Smooth muscle cell (in vitro differentiated cells): ENCODE measurements around the gene MBTPS1. TPM values are rescaled to one million over a fixed set of nuclear protein-coding genes. Genes with fewer than 3 reads are reported as not detected.

ENCODE experiments used
- DNase-seq: peaks from one replicate; lab custom pipeline; 2025; ENCODE audit not compliant: unreplicated experiment; lab: John Stamatoyannopoulos, UW
- H2AFZ ChIP-seq: fragments of 200-600 bp; sonication (generic); 2 replicates; pipeline ENCODE4 v1.6.0; 2016; ENCODE audit warnings: antibody characterized with exemption, low read depth, mild to moderate bottlenecking
- H3F3A ChIP-seq: fragments of 200-600 bp; sonication (generic); 2 replicates; pipeline ENCODE4 v1.6.0; 2017; ENCODE audit warnings: antibody characterized with exemption, low read depth
- H3K27ac ChIP-seq: fragments of 200-600 bp; sonication (generic); 2 replicates; pipeline ENCODE4 v1.5.1; 2016; ENCODE audit warnings: low read depth, mild to moderate bottlenecking
- H3K27me3 ChIP-seq: fragments of 200-600 bp; sonication (generic); 2 replicates; pipeline ENCODE4 v1.6.1; 2016; ENCODE audit warnings: low read depth, mild to moderate bottlenecking
- H3K36me3 ChIP-seq: fragments of 200-600 bp; sonication (generic); 2 replicates; pipeline ENCODE4 v1.5.1; 2016; ENCODE audit warnings: low read depth
- H3K4me1 ChIP-seq: fragments of 200-600 bp; sonication (generic); 2 replicates; pipeline ENCODE4 v1.5.1; 2016; ENCODE audit warnings: low read depth
- H3K4me2 ChIP-seq: fragments of 200-600 bp; sonication (generic); 2 replicates; pipeline ENCODE4 v1.6.0; 2016; ENCODE audit warnings: mild to moderate bottlenecking
- H3K4me3 ChIP-seq: fragments of 200-600 bp; sonication (generic); 2 replicates; pipeline ENCODE4 v1.5.1; 2016; ENCODE audit warnings: mild to moderate bottlenecking
- H3K79me2 ChIP-seq: fragments of 200-600 bp; sonication (generic); 2 replicates; pipeline ENCODE4 v1.6.0; 2016; ENCODE audit warnings: low read depth, mild to moderate bottlenecking
- H3K9ac ChIP-seq: fragments of 200-600 bp; sonication (generic); 2 replicates; pipeline ENCODE4 v1.6.0; 2016; ENCODE audit warnings: low read depth
- H3K9me3 ChIP-seq: fragments of 200-600 bp; sonication (generic); replicated peaks from 2 replicates; pipeline ENCODE4 v1.5.1; 2016; ENCODE audit warnings: low read depth
- H4K20me1 ChIP-seq: fragments of 200-600 bp; sonication (generic); 2 replicates; pipeline ENCODE4 v1.6.0; 2016; ENCODE audit warnings: low read depth
- WGBS: methylation state at CpG from one replicate; pipeline ENCODE4 v1.1.7; 2016; ENCODE audit warnings: low lambda C conversion rate; 5-methylcytosine and 5-hydroxymethylcytosine counted together
- polyA plus RNA-seq: library from polyadenylated mRNA; unstranded; fragments of >200 nt; fragmentation: Nextera tagmentation; extraction: Ambion mirVana; gene quantifications from 2 replicates; pipeline ENCODE4 v1.2.1, GENCODE V29; 2016
- total RNA-seq: library from RNA; depleted of rRNA; stranded (reverse); fragments of >200 nt; gene quantifications from 2 replicates; pipeline ENCODE4 v1.2.3, GENCODE V29; 2014
- TF ChIP-seq, protein P1 (sequence below): fragments of 200-600 bp; sonication (generic); IDR thresholded peaks from 2 replicates; pipeline ENCODE4 v1.5.1; 2017; ENCODE audit warnings: borderline replicate concordance, mild to moderate bottlenecking, antibody characterized with exemption; ENCODE audit not compliant: insufficient read depth, poor library complexity, severe bottlenecking

The MBTPS1 gene
- total and polyA plus RNA-seq, 2 experiments from 2014 or later, result 51.9 to 68.9 TPM

DNA sequence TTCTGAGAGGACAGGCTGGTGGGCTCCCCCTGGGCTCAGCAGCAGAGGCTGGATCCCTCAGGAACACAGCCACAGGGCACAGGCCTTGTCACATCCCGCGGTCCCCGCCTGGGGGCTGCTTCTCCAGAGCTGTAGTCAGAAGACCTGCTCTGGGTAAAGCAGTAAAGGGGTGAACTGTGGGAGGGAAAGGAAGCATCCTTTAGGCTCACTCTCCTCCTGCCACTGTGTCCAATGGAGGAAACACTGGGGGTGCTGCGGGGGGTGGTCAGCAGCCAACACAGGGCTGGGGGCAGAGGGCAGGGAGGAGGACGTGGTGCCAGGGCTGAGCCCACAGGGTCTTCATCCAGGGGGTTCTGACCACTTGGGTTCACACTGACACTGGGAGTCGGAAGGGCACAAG lies 69.1 kb downstream of the MBTPS1 start:
- TF ChIP-seq, protein P1, sequence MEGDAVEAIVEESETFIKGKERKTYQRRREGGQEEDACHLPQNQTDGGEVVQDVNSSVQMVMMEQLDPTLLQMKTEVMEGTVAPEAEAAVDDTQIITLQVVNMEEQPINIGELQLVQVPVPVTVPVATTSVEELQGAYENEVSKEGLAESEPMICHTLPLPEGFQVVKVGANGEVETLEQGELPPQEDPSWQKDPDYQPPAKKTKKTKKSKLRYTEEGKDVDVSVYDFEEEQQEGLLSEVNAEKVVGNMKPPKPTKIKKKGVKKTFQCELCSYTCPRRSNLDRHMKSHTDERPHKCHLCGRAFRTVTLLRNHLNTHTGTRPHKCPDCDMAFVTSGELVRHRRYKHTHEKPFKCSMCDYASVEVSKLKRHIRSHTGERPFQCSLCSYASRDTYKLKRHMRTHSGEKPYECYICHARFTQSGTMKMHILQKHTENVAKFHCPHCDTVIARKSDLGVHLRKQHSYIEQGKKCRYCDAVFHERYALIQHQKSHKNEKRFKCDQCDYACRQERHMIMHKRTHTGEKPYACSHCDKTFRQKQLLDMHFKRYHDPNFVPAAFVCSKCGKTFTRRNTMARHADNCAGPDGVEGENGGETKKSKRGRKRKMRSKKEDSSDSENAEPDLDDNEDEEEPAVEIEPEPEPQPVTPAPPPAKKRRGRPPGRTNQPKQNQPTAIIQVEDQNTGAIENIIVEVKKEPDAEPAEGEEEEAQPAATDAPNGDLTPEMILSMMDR, result no peak
- no peaks in the 10 kb centered on the region for H3K79me2 ChIP-seq
- H3F3A ChIP-seq, result no peaks in the 10 kb centered on the region
- H2AFZ ChIP-seq, result no peak overlapping the region
- H3K27me3 ChIP-seq, result no peaks in the 10 kb centered on the region
- no peaks in the 10 kb centered on the region for H3K9me3 ChIP-seq
- H3K27ac ChIP-seq, result no peak overlapping the region
- no peak overlapping the region for H3K4me3 ChIP-seq
- H3K4me2 ChIP-seq, result no peak overlapping the region
- H3K4me1 ChIP-seq, result peaks cover 18% of the 10 kb centered on the region
- DNase-seq, result no peak
- 96% methylated on average over 6 of the region's 6 CpGs for WGBS
- no peaks in the 10 kb centered on the region for H4K20me1 ChIP-seq
- no peak overlapping the region for H3K9ac ChIP-seq
- H3K36me3 ChIP-seq, result no peaks in the 10 kb centered on the region

DNA sequence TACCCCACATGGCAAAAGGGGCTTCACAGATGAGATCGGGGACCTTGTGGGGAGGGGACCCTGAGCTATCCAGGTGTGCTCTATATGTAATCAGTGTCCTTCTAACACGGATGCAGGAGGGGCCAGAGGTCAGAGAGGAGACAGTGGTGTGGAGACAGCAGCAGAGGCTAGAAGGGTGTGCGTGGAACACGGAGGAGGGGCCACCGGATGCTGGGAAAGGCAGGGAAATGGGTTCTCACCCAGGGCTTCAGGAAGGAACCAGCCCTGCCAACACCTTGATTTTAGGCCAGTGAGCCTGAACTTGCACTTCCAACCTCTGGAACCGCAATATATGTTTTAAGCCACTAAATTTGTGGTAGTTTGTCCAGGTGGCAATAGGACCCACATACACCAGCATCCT lies 69.5 kb downstream of the MBTPS1 start:
- Histone ChIP-seq H3K4me3 (no peak overlapping the region), H3K79me2 (no peaks in the 10 kb centered on the region), H4K20me1 (no peaks in the 10 kb centered on the region), H3K4me2 (no peak overlapping the region), H3K9ac (no peak overlapping the region), H3K36me3 (no peaks in the 10 kb centered on the region), H3K27ac (no peak overlapping the region), H3F3A (no peaks in the 10 kb centered on the region), H3K9me3 (no peaks in the 10 kb centered on the region), H2AFZ (no peak overlapping the region), H3K27me3 (no peaks in the 10 kb centered on the region), H3K4me1 (peaks cover 21% of the 10 kb centered on the region)
- TF ChIP-seq, protein P1, result no peak
- 92% methylated on average over 6 of the region's 6 CpGs for WGBS
- no peak for DNase-seq

DNA sequence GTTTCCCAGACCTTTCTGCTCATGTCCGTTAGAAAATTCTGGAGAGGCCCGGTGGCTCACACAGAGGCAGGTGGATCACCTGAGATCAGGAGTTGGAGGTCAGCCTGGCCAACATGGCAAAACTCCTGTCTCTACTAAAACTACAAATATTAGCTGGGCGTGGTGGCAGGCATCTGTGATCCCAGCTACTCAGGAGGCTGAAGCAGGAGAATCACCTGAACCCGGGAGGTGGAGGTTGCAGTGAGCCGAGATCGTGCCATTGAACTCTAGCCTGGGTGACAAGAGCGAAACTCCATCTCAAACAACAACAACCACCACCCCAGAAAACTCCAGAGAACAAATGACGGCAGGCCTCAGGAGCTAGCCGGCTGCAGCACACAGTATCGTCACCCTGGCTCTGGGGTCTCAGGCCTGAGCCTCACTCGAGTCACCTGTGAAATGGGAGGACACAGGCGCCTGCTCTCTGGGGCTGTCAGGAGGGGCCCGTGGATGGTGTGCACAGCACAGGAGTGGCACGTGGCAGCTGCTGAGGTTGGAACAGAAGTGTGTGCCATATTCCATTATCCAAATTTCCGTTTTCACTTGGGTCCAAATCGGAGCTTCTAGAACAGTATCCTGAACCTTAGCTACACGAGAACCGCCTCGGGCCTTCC lies 70.8 kb downstream of the MBTPS1 start:
- Histone ChIP-seq H3F3A (no peaks in the 10 kb centered on the region), H3K27me3 (no peaks in the 10 kb centered on the region), H3K4me3 (no peak overlapping the region), H3K79me2 (no peaks in the 10 kb centered on the region), H3K27ac (no peak overlapping the region), H4K20me1 (no peaks in the 10 kb centered on the region), H3K9me3 (no peaks in the 10 kb centered on the region), H2AFZ (no peak overlapping the region), H3K9ac (no peak overlapping the region), H3K4me2 (no peak overlapping the region), H3K36me3 (no peaks in the 10 kb centered on the region), H3K4me1 (peaks cover 21% of the 10 kb centered on the region)
- TF ChIP-seq, protein P1, result no peak
- 96% methylated on average over 19 of the region's 19 CpGs for WGBS
- no peak for DNase-seq
